Endothelial cell of umbilical vein (primary cell): ENCODE results near the gene DNAJC16.

Source experiments
- GATA2 ChIP-seq: IDR thresholded peaks from 2 replicates; pipeline ENCODE4 v1.7.0; 2011; ENCODE audit warnings: low read depth, mild to moderate bottlenecking, moderate library complexity, mixed read lengths, low read length; ENCODE audit not compliant: insufficient read length, insufficient read depth
- JUN ChIP-seq: IDR thresholded peaks from 2 replicates; pipeline ENCODE4 v1.6.1; 2011; ENCODE audit warnings: borderline replicate concordance, low read depth; ENCODE audit not compliant: insufficient read length, insufficient read depth
- POLR2A ChIP-seq: IDR thresholded peaks from 2 replicates; pipeline ENCODE4 v1.6.1; 2012; ENCODE audit warnings: low read depth, mild to moderate bottlenecking, control low read depth, low read length
- TF ChIP-seq, protein P1 (sequence below), 2 donors: IDR thresholded peaks; 1 replicate in 1 of 2; 2 replicates in 1 of 2; pipeline ENCODE4 v1.5.1; 2011; ENCODE audit warnings: low read length in 2 of 2, mild to moderate bottlenecking in 2 of 2, moderate library complexity in 2 of 2, control low read depth in 1 of 2, inconsistent platforms in 1 of 2, low read depth in 1 of 2; ENCODE audit not compliant: insufficient read depth in 1 of 2; ENCODE audit errors: extremely low read depth in 1 of 2

DNA sequence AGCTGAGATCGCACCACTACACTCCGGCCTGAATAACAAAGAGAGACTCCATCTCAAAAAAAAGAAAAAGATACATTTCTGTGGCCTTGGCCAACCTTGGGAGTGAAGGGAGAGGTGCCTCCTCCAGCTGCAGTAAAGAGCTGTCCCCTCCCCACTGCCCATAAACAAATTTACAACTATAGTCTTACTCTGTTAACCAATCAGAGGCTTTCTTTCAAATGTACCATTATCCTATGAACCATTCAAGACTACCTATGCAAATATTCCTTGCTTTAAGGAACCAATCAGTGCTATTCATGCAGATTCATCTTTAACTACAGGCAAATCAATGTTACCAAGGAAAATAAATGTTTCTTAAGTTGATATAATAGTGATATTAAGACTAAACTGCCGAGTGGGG lies 49.7 kb upstream of the DNAJC16 start:
- TF ChIP-seq, protein P1, sequence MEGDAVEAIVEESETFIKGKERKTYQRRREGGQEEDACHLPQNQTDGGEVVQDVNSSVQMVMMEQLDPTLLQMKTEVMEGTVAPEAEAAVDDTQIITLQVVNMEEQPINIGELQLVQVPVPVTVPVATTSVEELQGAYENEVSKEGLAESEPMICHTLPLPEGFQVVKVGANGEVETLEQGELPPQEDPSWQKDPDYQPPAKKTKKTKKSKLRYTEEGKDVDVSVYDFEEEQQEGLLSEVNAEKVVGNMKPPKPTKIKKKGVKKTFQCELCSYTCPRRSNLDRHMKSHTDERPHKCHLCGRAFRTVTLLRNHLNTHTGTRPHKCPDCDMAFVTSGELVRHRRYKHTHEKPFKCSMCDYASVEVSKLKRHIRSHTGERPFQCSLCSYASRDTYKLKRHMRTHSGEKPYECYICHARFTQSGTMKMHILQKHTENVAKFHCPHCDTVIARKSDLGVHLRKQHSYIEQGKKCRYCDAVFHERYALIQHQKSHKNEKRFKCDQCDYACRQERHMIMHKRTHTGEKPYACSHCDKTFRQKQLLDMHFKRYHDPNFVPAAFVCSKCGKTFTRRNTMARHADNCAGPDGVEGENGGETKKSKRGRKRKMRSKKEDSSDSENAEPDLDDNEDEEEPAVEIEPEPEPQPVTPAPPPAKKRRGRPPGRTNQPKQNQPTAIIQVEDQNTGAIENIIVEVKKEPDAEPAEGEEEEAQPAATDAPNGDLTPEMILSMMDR (IDR thresholded peaks at IDR 0.05; ENCODE audit: extremely low read depth in 1 of 2, insufficient read depth in 1 of 2, low read depth in 1 of 2, low read length in 2 of 2), result no peak
- TF ChIP-seq POLR2A (no peak), JUN (no peak), GATA2 (no peak)
